A673 (cell line): Measurements from ENCODE around the gene IL12RB1.

Experiments
- CTCF ChIP-seq: fragments of 300-800, 200-600 bp; sonication (generic); conservative IDR thresholded peaks from 2 replicates; pipeline ENCODE4 v1.5.1; 2017; ENCODE audit warnings: low read depth, mild to moderate bottlenecking, antibody characterized with exemption, low read length, moderate library complexity, mixed read lengths
- EZH2 ChIP-seq: fragments of 200-600 bp; sonication (generic); IDR thresholded peaks from 2 replicates; pipeline ENCODE4 v1.6.1; 2017; ENCODE audit warnings: borderline replicate concordance, low read depth, mild to moderate bottlenecking, mixed read lengths, antibody characterized with exemption, low read length; ENCODE audit not compliant: poor library complexity, severe bottlenecking

- TF ChIP-seq CTCF (no peak), EZH2 (no peak)
Observed at GRCh38 chr19:18062028-18062427, 24.7 kb downstream of the IL12RB1 start.
